ENCODE results near the gene PPP2R3A.
"Not testable (repeated sequence)": the region's sequence is repeated elsewhere in the genome, so short reads cannot be mapped to it uniquely, and the experiment has no call there.

Gene PPP2R3A

DNA sequence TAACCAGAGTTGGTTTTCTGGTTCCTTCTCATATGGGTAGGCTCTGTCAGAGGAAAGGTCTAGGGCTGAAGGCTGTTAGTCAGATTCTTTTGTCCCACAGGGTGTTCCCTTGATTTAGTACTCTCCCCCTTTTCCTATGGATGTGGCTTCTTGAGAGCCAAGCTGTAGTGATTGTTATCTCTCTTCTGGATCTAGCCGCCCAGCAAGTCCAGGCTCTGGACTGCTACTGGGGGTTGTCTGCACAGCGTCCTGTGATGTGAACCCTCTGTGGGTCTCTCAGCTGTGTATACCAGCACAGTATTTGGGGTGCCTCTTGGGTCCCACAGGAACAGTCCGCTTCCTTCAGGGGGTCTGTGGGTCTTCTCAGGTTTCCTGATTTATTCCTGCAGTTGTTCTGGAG lies 70.8 kb downstream of the PPP2R3A start:
- no peak for DNase-seq (ENCODE audit: low spot score)

DNA sequence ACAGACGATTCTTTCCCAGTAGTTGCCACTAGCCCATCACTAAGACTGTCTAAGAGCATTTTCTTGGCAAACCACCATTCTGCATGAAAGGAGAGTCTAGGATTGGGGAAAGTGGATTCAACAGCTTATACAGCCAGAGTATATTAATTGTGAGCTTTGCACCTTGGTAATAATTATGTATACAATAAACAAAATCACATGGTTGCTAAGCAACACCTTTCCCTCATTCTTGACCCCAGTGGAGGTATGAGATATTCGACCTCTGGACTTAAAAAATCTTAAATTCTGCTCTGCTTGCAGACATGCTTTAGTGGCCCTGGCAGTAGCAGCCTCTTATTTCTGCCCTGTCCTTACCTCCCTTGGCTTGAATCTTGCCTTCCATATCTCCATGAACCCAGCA lies 73.1 kb downstream of the PPP2R3A start:
- DNase-seq (ENCODE audit: low spot score): no peak

DNA sequence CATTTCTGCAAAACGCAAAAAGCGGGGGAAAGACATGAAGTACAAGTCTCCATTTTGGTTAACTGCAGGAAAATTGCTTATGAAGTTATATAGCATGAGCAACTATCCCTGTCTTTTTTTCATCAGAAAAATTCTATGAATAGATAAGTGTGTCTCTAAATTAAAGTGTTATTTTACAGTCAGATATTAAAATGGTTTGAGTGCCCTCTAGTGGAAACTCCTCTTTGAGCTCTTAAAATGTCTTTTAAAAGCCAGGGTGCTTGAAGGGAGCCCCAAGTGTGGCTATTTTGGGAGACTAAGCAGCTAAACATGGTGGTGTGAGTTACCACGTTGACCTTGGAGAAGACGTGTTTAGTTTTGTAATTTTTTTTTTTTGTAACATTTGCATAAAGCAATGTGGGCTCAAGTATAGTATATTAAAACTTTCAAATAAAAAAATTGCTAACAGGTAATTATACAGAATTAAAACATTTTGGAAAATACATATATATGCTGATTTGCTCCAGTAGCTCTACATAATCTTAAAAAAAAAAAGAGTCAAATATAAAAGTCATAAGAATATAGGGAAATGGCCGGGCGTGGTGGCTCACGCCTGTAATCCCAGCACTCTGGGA lies 77.2 kb downstream of the PPP2R3A start:
- DNase-seq (ENCODE audit: low spot score): peak; percentile 57

DNA sequence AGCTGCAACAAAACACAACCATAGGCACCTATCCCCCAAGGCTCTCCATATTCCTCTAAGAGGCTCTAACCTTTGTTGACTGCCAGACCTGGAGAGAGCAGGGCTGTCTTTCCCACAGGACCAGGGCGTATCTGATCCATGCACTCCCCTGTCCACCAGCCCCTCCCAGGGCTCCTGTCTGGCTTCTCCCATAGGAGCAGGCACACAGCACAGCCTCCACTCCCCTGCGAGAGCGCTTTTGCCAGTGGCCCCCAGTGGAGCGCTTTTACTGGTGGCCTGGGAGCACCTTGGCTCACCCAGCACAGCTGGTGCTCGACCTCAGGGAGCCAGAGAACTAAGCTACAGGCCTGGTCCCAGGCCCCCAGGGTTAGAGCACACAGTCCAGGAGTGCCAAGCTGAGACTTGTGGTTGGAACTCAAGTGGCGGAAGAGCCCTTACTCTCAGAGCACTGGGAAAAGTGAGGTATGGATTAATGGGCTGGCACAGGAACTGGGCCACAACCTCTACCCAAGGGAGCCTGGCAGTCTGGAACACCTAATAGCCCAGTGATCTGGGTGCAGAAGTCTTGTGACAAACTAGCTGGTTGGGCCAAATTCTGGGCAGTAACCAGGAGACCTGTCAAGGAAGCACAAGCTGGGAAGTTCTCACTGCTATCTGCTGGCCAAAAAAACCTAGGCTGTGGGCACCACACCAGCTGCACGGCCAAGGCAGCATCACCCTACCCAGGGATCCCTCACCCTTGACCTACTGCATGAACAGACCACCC lies 79.6 kb downstream of the PPP2R3A start:
- DNase-seq (ENCODE audit: low spot score): no peak

DNA sequence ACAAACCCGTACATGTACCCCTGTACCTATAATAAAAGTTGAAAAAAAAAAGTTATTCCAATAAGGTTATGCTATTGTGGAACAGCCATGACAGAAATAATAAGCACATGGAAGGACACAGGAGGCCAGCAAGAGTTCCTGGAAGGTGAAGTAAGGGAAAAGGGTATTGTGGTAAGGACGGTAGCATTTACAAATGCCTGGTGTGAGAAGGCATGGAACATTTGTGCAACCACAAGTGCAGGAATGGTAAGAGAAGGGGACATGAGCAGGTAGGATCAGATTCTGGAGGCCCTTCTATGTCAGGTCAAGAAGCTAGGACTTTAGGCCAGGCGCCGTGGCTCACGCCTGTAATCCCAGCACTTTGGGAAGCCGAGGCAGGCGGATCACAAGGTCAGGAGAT lies 82.5 kb downstream of the PPP2R3A start:
- no peak for DNase-seq (ENCODE audit: low spot score)

DNA sequence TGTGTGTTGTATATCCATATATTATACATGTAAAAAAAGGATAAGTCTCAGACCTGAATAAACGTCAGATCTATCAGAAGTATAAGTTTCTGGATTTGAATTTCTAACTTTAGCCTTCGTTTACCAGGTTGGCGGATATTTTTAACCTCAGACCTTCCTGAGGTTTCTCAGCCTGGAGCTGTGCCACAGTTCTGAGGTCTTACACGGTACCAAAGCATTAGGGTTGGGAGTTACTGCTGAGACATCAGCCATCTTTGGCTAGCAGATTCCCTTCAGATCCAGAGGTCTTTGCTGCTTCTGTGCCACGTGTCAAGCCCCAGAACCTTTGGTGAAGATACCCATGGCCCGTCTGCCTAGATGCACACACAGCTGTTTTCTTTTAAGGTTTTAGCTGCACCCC lies 84.7 kb downstream of the PPP2R3A start:
- DNase-seq (ENCODE audit: low spot score): no peak

DNA sequence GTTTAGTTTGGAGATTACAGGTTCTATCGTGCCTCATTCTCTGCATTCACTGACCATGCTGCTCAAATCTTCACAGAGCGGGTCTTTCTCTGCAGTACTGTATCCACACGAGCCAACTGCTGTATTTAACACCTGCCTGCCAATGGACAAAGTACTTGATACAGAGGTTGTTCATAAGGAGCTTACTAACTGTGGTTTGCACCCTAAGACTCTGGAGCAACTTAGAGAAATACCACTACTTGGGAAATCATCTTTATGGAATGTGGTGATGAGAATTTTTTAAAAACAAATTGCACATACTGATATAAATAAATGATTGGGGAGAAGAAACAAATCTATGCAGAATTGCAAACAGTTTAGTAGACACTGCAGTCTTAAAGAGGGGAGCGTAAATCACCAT lies 90.0 kb downstream of the PPP2R3A start:
- DNase-seq (ENCODE audit: low spot score): no peak

DNA sequence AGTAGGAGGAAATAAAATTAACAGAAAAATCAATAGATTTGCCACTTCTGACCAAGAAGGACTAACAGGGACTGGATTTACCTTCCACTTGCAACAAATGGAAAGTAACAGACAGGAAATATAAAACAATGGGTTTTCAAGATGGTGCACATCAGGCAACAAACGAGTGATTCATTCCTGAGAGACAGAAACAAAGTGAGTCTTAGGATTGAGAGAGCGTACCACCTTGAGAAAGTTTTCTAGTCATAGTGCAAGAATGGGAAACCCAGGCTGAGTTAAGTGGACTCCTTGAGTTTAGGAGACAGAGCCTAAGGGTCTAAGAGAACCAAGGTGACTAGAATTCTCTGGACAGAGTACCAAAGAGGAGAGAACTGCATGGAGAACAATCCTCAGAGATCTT lies 101.7 kb downstream of the PPP2R3A start:
- no peak for DNase-seq (ENCODE audit: low spot score)

DNA sequence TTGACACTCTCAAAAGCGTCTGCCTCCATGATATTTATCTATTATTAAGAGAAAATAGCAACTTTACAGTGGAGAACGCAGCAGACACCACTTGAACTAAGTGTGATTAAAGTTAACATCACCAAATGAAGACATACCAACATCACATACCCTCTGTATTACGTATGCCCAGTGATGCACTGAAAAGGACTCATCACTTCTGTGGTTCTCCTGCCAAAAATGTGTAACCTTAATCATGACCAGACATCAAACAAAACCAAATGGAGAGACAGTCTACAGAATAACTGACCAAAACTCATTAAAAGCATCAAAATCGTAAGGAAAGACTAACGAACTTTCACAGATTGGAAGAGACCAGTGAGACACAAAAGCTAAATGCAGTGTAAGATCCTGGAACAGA lies 103.2 kb downstream of the PPP2R3A start:
- DNase-seq (ENCODE audit: low spot score): no peak

DNA sequence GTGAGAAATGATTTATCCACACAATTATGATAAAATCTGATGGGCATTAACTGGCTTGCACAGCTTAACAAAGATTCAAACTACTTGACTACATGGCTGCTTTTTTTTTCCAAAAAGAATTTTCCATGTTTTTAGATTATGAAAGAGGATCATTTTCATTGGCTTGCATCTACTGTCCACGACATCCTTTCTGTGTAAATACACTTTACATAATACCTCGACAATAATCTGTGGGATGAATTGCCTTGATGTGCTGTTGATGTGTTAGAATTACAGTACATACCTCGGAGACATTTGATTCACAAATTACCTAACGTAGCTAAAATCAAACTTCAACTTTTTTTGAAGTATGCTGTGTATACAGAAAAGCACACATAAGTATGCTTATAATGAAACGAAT lies 104.4 kb downstream of the PPP2R3A start:
- DNase-seq (ENCODE audit: low spot score): no peak

DNA sequence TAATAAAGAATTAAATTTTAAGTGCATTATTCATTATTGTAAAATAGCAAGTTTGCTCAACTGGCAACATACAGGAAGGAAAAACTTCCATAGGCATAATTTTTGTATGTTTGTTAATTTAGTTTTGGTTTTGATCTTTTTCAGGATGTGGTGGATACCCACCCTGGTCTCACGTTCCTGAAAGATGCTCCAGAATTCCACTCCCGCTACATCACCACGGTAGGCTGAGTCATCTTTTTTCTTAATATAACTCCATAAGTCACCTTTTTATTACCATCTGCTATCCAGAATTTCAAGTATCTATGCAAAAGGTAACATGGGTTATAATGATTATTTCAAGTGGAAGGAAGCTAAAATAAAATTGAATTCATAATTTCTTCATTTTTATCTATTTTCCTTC lies 104.8 kb downstream of the PPP2R3A start:
- DNase-seq (ENCODE audit: low spot score): no peak

DNA sequence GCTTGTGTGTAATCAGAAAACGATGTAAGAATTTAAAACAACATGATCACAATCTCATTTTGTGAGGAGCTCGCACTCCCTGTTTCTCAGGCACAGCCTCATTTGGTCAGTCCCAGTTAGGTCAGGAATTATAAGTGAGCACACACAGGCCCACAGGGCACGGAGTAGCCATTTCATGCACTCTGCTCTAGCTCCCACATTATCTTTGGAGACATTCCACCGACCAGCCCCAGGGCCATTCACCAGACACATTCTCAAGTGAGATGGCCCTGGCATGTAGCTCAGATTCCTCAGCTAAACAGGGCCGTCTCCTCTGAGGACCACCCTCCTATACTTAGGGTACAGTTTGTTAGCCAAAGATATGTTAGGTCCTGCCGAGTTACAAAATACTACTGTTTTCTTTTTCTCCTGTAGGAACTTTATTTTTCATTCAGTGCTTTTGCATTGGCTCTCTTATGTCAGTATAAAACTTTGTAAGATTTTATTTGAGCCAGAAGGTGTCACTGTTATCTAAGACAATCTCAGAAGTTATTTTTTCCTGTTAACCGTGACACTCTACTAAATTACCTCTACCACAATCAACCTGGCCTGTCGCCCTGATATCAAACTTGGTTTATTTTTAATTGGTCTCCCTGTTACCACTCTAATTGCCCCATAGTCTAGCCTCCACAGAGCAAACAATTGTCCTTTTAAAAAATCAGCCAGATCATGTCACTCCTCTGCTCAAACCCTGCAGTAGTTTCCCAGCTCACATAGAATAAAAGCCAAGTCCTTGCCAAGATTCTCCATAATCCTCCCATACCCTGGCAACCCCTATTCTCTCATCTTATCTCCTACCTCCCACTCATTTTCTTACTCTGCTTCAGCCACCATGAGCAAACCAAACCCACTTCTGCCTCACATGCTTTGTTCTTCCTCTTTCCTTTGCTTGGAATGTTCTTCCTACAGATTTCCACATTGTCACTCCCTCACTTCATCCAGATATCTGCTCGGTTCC lies 105.7 kb downstream of the PPP2R3A start:
- no peak for DNase-seq (ENCODE audit: low spot score)

DNA sequence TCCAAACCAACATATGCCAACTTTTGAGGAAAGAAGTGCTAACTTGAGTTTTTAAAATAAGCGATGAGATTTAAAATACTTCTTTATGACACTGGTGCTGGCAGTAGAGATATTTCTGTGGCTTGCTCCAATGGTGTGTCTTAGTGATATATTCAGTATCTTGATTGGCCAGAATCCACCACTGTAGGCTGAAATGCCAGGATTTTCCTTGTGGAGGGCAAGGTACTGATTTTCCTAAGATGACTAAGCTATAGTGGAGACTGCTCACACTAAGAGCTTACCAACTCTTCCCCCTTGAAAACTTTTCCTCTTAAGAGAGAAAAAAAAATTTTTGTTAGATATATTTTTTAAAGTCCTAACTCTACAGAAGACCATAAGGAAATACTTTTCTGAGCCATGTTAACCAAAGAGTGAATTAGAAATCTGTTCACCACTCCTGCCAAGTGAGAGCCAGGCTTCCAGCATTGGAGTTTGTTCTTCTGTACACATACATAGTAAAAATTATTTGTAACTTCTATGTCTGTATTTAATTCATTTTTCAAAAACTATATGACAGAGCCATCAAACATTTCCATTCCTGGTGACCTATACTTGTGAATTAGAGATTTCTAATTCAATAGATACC lies 109.1 kb downstream of the PPP2R3A start:
- no peak for DNase-seq (ENCODE audit: low spot score)

DNA sequence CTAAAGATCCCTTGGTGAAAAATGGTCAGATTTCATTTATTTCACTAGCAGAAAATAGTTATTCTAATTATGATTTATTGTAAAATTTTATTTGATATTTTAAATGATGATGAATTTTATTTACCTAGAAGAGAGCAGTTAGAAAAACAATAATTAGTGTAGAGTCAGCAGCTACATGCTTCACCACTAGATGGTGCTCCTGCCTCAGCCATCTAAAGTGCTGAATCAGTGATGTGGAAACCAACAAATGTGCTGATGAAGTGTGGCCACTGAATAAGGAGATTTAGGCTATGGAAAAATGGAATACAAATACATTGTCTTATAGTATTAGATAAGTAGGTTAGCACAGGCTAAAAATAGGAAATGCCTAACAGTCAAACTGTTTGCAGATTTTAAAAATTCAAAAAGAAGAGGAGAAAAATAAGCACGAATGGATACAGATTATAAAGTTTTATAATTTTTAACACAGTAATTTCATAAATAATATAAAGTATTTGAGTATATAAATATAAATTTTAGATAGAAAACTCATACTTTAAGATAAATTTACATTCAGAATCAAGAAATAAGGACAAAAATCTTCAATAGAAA lies 109.8 kb downstream of the PPP2R3A start:
- peak; percentile 67 for DNase-seq (ENCODE audit: low spot score)

DNA sequence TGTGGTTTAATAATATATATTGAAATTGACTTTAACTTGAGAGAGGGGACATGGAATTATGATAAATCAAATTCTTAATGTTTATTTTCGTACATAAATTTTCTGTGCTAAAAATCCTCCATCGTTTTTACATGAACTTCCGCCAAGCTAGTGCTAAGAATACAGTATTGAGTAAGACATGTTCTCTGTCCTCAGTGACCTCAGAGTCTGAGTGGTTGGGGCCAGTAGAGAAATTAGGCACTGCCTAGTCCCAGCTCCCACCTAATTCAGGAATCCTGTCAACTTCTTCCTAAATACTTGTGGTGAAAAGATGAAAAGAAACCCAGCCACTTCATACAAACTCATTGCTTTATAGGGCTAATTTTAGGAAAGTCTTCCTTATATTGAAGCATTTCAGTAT lies 110.3 kb downstream of the PPP2R3A start:
- DNase-seq (ENCODE audit: low spot score): no peak

DNA sequence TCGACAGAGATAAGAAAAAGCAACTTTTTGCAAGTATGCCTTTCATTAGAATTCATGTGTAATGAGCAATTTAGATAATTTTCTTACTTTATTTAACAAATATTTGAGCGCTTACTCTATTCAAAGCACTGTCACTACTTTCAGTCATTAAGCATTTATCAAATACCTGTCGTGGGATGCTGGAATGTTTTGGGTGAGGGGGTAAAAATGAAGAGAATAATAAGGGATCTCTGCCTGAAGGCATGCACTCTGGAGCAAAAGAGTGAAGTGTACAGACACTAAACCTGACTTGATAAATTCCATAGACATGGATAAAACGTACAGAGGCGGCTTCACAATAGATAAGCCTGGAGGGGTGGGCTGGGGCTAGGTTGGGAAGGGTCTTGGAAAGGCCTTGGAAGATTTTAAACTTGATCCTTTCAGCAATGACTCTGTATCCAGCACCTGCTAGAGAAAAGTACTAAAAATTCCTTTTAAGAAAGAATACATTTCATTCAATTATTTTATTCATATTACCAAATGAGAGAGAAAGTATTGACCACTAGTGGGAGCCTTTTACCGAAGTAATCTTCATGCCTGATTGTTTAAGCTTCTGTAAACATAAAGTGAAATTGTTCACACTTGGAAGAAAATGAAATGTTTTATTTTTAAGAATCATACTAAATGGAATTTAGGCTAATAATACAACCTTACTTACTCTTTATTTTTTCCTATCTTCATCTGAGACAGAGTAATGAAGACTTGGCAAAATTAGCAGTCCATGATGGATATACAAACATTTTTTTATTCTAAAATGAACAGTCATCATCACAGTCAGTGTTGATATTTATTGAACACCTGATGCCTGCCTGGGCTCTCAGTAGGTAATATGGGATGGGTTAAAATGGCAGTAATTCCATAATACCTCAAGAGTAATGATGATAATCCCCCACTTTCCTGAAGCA lies 113.2 kb downstream of the PPP2R3A start:
- peak; percentile 47 for DNase-seq (ENCODE audit: low spot score)

DNA sequence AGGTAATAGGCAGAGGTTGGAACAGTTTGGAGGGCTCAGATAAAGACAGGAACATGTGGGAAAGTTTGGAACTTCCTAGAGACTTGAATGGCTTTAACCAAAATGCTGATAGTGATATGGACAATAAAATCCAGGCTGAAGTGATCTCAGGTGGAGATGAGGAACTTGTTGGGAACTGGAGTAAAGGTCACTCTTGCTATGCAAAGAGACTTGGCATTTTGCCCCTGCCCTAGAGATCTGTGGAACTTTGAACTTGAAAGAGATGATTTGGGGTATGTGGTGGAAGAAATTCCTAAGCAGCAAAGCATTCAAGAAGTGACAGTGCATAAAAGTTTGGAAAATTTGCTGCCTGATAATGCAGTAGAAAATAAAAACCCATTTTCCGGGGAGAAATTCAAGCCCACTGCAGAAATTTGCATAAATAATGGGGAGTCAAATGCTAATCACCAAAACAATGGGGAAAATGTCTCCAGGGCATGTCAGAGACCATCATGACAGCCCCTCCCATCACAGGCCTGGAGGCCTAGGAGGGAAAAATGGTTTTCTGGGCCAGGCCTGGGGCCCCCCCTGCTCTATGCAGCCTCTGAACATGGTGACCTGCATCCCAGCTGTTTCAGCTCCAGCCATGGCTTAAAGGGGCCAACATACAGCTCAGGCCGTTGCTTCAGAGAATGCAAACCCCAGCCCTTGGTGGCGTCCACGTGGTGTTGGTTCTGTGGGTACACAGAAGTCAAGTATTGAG lies 118.3 kb downstream of the PPP2R3A start:
- DNase-seq (ENCODE audit: low spot score): not testable (repeated sequence)

DNA sequence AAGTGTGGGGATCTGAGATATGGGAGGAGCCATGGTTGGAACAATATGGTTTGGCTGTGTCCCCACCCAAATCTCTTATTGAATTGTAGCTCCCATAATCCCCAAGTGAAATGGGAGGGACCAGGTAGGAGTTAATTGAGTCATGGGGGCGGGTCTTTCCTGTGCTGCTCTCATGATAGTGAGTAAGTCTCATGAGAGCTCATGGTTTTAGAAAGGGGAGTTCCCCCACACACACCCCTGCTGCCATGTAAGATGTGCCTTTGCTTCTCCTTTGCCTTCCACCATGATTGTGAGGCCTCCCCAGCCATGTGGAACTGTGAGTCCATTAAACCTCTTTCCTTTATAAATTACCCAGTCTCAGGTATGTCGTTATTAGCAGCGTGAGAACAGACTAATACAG lies 119.5 kb downstream of the PPP2R3A start:
- DNase-seq (ENCODE audit: low spot score): not testable (repeated sequence)

DNA sequence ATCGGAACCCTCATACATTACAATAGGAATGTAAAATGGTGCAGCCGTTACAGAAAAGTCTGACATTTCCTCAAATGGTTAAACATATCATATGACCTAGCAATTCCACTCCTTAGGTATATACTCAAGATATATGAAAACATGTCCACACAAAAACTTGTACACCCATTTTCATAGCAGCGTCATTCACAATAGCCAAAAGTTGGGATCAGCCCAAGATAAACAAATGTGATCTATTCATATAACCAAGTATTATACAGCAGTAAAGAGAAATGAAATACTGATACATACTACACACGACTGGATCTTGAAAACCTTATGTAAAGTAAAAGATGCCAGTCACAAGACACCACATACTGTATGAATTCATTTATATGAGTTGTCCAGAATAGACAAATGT lies 128.2 kb downstream of the PPP2R3A start:
- DNase-seq (ENCODE audit: low spot score): no peak

DNA sequence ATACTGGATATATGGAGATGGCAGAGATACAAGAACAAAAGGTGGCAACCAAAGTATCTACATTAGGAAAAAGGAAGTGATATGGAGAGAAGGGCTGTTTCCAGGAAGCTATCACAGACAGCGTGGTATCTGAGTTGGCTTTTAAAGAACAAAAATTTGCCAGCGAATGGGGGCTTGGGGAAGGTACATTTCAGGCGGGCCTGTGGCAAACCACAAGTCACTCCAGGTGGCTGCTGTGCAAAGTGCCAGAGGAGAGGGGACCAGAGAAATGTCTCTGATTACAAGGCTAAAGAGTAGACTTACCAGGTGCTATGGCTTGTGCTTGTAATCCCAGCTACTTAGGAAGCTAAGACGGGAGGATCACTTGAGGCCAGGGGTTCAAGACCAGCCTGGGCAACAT lies 139.5 kb downstream of the PPP2R3A start:
- no peak for DNase-seq (ENCODE audit: low spot score)
